Body of pancreas (tissue), 4 donors: ENCODE results near the gene LDLRAD3. TPM values are rescaled to one million over a fixed set of nuclear protein-coding genes. Genes with fewer than 3 reads are reported as not detected.

Experiments
- ATAC-seq: fragments of 150-250 bp; one replicate; pipeline ENCODE4 v1.9.1; 2016
- DNase-seq, 4 donors: peaks; one replicate each; pipeline ENCODE4 v3.0.0-alpha.2; 2019
- H3K27ac ChIP-seq, 4 donors: fragments of 200-600 bp; sonication (generic); 1 replicate in 3 of 4; 2 replicates in 1 of 4; pipeline versions ENCODE4 v1.5.1 to v1.6.1; 2016 to 2019; ENCODE audit warnings: mild to moderate bottlenecking in 1 of 4, mixed read lengths in 1 of 4, moderate library complexity in 1 of 4
- H3K27me3 ChIP-seq, 2 donors: fragments of 200-600 bp; sonication (generic); one replicate each; pipeline ENCODE4 v1.6.0; 2016; ENCODE audit warnings: mild to moderate bottlenecking in 1 of 2
- H3K36me3 ChIP-seq, 2 donors: fragments of 200-600 bp; sonication (generic); replicated peaks in 1 of 2; 2 replicates each; pipeline ENCODE4 v1.5.1; 2016; ENCODE audit warnings: low read depth in 2 of 2; ENCODE audit not compliant: insufficient read depth in 1 of 2
- H3K4me1 ChIP-seq: fragments of 200-600 bp; sonication (generic); one replicate; pipeline ENCODE4 v1.6.0; 2016
- H3K4me3 ChIP-seq, 2 donors: fragments of 200-600 bp; sonication (generic); 1 replicate in 1 of 2; 2 replicates in 1 of 2; pipeline ENCODE4 v1.5.1; 2016 to 2019
- H3K9me3 ChIP-seq, 3 donors: fragments of 200-600 bp; sonication (generic); 1 replicate in 2 of 3; 2 replicates in 1 of 3; pipeline ENCODE4 v1.5.1; 2016
- CTCF ChIP-seq, 7 experiments: fragments of 450-650 bp in 4 of 7; fragments of 200-600 bp in 3 of 7; sonication (generic) in 3 of 7; IDR thresholded peaks; one replicate each; pipeline ENCODE4 v1.5.1; 2016 to 2019; ENCODE audit warnings: antibody characterized with exemption in 7 of 7
- POLR2A ChIP-seq, 3 donors: fragments of 450-650 bp; IDR thresholded peaks; one replicate each; pipeline ENCODE4 v1.6.1; 2016; ENCODE audit warnings: antibody characterized with exemption in 3 of 3, mild to moderate bottlenecking in 2 of 3
- WGBS, 2 donors: methylation state at CpG; one replicate each; pipeline ENCODE4 v1.1.5; 2017; 5-methylcytosine and 5-hydroxymethylcytosine counted together
- intact Hi-C: fragments of 100-400 bp; cut with DNase I; formaldehyde crosslinking; loops from one replicate; pipeline ENCODE4 v1.15.1; 2023
- total RNA-seq, 2 donors: library from RNA; depleted of rRNA; stranded (reverse); fragments of >200 nt; gene quantifications; one replicate each; pipeline ENCODE4 v1.1.0, GENCODE V29; 2016

Gene LDLRAD3
- total RNA-seq, 2 donors from 2014 or later = 5.7 to 7.9 TPM

- whole genome bisulfite sequencing, 2 donors = 43 to 48% methylated on average over 10 to 11 of the region's 11 CpGs
- TF ChIP-seq POLR2A (IDR thresholded peaks at IDR 0.05) (no peak), CTCF (IDR thresholded peaks at IDR 0.05) (no peak)
- H3K4me3 ChIP-seq = no peak overlapping the region
- intact Hi-C loops = no loop called here
- DNase-seq (no peak), ATAC-seq (no peak)
- peaks cover 0 to 1% (median 0%) of the 10 kb centered on the region in 3 donors for H3K9me3 ChIP-seq
- peak overlapping the region in 2 of 4 donors; percentile 22 to 65 for H3K27ac ChIP-seq
- H3K27me3 ChIP-seq = no peaks in the 10 kb centered on the region
- peaks cover 13% of the 10 kb centered on the region for H3K4me1 ChIP-seq
- no peaks in the 10 kb centered on the region for H3K36me3 ChIP-seq
These were observed 16.8 kb upstream of the LDLRAD3 start for GRCh38 chr11:35927104-35927503.

GRCh38 chr11:35927682-35928081, 16.2 kb upstream of the LDLRAD3 start:
- TF ChIP-seq POLR2A (IDR thresholded peaks at IDR 0.05) (no peak), CTCF (IDR thresholded peaks at IDR 0.05) (peak in 1 of 7 experiments; percentile 9)

GRCh38 chr11:35928688-35929395, 15.0 kb upstream of the LDLRAD3 start:
- H3K4me3 ChIP-seq = no peak overlapping the region
- peaks cover 0 to 4% (median 0%) of the 10 kb centered on the region in 3 donors for H3K9me3 ChIP-seq
- no peak for ATAC-seq
- no peak for DNase-seq
- peaks cover 13% of the 10 kb centered on the region for H3K4me1 ChIP-seq
- intact Hi-C loops = no loop called here
- no peaks in the 10 kb centered on the region for H3K27me3 ChIP-seq
- 92 to 96% methylated on average over 8 of the region's 8 CpGs for WGBS, 2 donors
- no peak overlapping the region for H3K27ac ChIP-seq
- no peak for TF ChIP-seq POLR2A (IDR thresholded peaks at IDR 0.05)
- H3K36me3 ChIP-seq = no peaks in the 10 kb centered on the region

More at GRCh38 chr11:35927682-35928081, 16.2 kb upstream of the LDLRAD3 start:
- DNase-seq = peak; percentile 62 to 86 (median 82)
- Histone ChIP-seq H3K36me3 (no peaks in the 10 kb centered on the region), H3K4me3 (no peak overlapping the region), H3K27ac (peak overlapping the region in 2 of 4 donors; percentile 22 to 65), H3K27me3 (no peaks in the 10 kb centered on the region), H3K9me3 (peaks cover 0 to 4% (median 0%) of the 10 kb centered on the region in 3 donors), H3K4me1 (peaks cover 13% of the 10 kb centered on the region)
- peak; percentile 92 for ATAC-seq
- WGBS, 2 donors = 44 to 49% methylated on average over 10 of the region's 10 CpGs
- intact Hi-C loops = no loop called here

- TF ChIP-seq POLR2A (IDR thresholded peaks at IDR 0.05) (no peak), CTCF (IDR thresholded peaks at IDR 0.05) (no peak)
- H3K4me3 ChIP-seq = no peak overlapping the region
- H3K36me3 ChIP-seq = no peaks in the 10 kb centered on the region
- peaks cover 0 to 4% (median 0%) of the 10 kb centered on the region in 3 donors for H3K9me3 ChIP-seq
- ATAC-seq (no peak), DNase-seq (no peak)
- H3K27me3 ChIP-seq = no peaks in the 10 kb centered on the region
- H3K27ac ChIP-seq = no peak overlapping the region
- H3K4me1 ChIP-seq = peaks cover 11% of the 10 kb centered on the region
- intact Hi-C loops = no loop called here
These were observed 13.4 kb upstream of the LDLRAD3 start for GRCh38 chr11:35930466-35930865.

- no peak overlapping the region for H3K4me3 ChIP-seq
- intact Hi-C loops = no loop called here
- H3K9me3 ChIP-seq = peaks cover 0 to 4% (median 0%) of the 10 kb centered on the region in 3 donors
- peaks cover 7% of the 10 kb centered on the region for H3K4me1 ChIP-seq
- no peak for ATAC-seq
- peak overlapping the region in 1 of 4 donors; percentile 31 for H3K27ac ChIP-seq
- TF ChIP-seq POLR2A (IDR thresholded peaks at IDR 0.05) = no peak
- TF ChIP-seq CTCF (IDR thresholded peaks at IDR 0.05) = no peak
- H3K27me3 ChIP-seq = no peaks in the 10 kb centered on the region
- 57 to 74% methylated on average over 2 of the region's 2 CpGs for WGBS, 2 donors
- no peak for DNase-seq
- no peaks in the 10 kb centered on the region for H3K36me3 ChIP-seq
These were observed 11.7 kb upstream of the LDLRAD3 start for GRCh38 chr11:35932121-35932520.
